ENCODE measurements around the gene TSPAN5.

- TF ChIP-seq GATA1 (IDR thresholded peaks at IDR 0.05; ENCODE audit: low read depth, low read length) (no peak), POLR2A (IDR thresholded peaks at IDR 0.05; ENCODE audit: low read length) (no peak)
Observed at GRCh38 chr4:98510340-98510739, 148.1 kb downstream of the TSPAN5 start.
